ENCODE measurements around the gene CHIC2. TPM values are rescaled to one million over a fixed set of nuclear protein-coding genes. Genes with fewer than 3 reads are reported as not detected.
"Not testable (repeated sequence)": the region's sequence is repeated elsewhere in the genome, so short reads cannot be mapped to it uniquely, and the experiment has no call there.

The CHIC2 gene
- total RNA-seq, 2 donors from 2014 or later = 10.2 to 14.4 TPM

DNA sequence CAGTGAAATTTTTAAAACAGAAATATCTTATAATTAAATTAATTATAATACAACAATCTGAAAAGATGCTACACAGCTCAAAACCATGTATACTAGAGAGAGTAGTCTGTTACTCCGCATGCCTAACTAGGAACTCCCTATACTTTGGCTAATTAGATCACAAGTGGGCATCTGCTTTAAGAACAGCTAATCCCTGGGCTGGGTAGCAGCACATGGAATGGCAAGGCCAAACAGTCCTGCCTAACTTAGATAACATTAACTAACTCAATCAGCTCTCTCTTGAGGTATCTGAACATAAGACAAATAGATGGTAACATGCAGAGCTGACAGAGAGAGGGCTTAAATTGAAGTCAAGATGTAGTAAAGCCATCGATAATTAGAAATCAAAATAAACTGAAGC, 9.9 kb downstream of the CHIC2 start:
- H3K9me3 ChIP-seq (ENCODE audit: control insufficient read depth, low read length) = no peaks in the 10 kb centered on the region
- no peak overlapping the region for H3K27ac ChIP-seq (ENCODE audit: low read depth, low read length)
- H3K4me3 Mint-ChIP-seq = no peak overlapping the region
- H3K9ac ChIP-seq (ENCODE audit: extremely low read depth, low read length, poor library complexity, severe bottlenecking) = no peak overlapping the region
- no peak overlapping the region for H3K4me3 ChIP-seq (ENCODE audit: low read length)
- H3K27ac Mint-ChIP-seq = no peak overlapping the region
- WGBS, 2 experiments (ENCODE audit: insufficient coverage in 1 of 2, insufficient read length in 1 of 2) = 92 to 96% methylated on average over 1 to 2 of the region's 2 CpGs
- no peaks in the 10 kb centered on the region for H3K36me3 Mint-ChIP-seq (ENCODE audit: low read depth)
- TF ChIP-seq, protein P1, sequence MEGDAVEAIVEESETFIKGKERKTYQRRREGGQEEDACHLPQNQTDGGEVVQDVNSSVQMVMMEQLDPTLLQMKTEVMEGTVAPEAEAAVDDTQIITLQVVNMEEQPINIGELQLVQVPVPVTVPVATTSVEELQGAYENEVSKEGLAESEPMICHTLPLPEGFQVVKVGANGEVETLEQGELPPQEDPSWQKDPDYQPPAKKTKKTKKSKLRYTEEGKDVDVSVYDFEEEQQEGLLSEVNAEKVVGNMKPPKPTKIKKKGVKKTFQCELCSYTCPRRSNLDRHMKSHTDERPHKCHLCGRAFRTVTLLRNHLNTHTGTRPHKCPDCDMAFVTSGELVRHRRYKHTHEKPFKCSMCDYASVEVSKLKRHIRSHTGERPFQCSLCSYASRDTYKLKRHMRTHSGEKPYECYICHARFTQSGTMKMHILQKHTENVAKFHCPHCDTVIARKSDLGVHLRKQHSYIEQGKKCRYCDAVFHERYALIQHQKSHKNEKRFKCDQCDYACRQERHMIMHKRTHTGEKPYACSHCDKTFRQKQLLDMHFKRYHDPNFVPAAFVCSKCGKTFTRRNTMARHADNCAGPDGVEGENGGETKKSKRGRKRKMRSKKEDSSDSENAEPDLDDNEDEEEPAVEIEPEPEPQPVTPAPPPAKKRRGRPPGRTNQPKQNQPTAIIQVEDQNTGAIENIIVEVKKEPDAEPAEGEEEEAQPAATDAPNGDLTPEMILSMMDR (conservative IDR thresholded peaks at IDR 0.05) = no peak
- H3K27me3 ChIP-seq (ENCODE audit: control insufficient read depth, insufficient read depth, low read length, poor library complexity, severe bottlenecking) = no peaks in the 10 kb centered on the region
- H3K4me1 Mint-ChIP-seq = peaks cover 11% of the 10 kb centered on the region
- H3K36me3 ChIP-seq (ENCODE audit: control insufficient read depth, insufficient read depth, low read length) = no peaks in the 10 kb centered on the region
- no peak for DNase-seq
- no peaks in the 10 kb centered on the region for H3K9me3 Mint-ChIP-seq
- no peaks in the 10 kb centered on the region for H3K27me3 Mint-ChIP-seq (ENCODE audit: insufficient read depth)
- H3K4me1 ChIP-seq (ENCODE audit: control insufficient read depth, insufficient read depth, low read length) = peaks cover 3% of the 10 kb centered on the region

DNA sequence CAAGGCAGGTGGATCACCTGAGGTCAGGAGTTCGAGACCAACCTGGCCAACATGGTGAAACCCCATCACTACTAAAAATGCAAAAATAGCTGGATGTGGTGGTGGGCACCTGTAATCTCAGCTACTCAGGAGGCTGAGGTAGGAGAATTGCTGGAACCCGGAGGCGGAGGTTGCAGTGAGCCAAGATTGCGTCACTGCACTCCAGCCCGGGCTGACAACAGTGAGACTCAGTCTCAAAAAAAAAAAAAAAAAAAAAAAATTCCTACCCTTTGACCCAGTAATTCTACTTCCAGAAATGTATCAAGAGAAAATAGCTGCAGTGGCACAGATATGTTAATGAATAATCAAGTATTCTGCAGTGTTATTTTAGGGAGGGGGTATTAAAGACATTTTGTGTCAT, 11.1 kb downstream of the CHIC2 start:
- H3K36me3 ChIP-seq (ENCODE audit: control insufficient read depth, insufficient read depth, low read length); DNase-seq; H3K36me3 Mint-ChIP-seq (ENCODE audit: low read depth); H3K27me3 Mint-ChIP-seq (ENCODE audit: insufficient read depth); H3K9me3 Mint-ChIP-seq; H3K27me3 ChIP-seq (ENCODE audit: control insufficient read depth, insufficient read depth, low read length, poor library complexity, severe bottlenecking); H3K9me3 ChIP-seq (ENCODE audit: control insufficient read depth, low read length); H3K4me1 ChIP-seq (ENCODE audit: control insufficient read depth, insufficient read depth, low read length); H3K4me3 ChIP-seq (ENCODE audit: low read length); H3K27ac Mint-ChIP-seq; H3K4me3 Mint-ChIP-seq; H3K27ac ChIP-seq (ENCODE audit: low read depth, low read length); H3K9ac ChIP-seq (ENCODE audit: extremely low read depth, low read length, poor library complexity, severe bottlenecking): not testable (repeated sequence)
- H3K4me1 Mint-ChIP-seq = peaks cover 11% of the 10 kb centered on the region
- WGBS, 2 experiments (ENCODE audit: insufficient coverage in 1 of 2, insufficient read length in 1 of 2) = 97% methylated on average over 5 of the region's 5 CpGs; no CpG with 5 or more reads in 1 of the 2 experiments

DNA sequence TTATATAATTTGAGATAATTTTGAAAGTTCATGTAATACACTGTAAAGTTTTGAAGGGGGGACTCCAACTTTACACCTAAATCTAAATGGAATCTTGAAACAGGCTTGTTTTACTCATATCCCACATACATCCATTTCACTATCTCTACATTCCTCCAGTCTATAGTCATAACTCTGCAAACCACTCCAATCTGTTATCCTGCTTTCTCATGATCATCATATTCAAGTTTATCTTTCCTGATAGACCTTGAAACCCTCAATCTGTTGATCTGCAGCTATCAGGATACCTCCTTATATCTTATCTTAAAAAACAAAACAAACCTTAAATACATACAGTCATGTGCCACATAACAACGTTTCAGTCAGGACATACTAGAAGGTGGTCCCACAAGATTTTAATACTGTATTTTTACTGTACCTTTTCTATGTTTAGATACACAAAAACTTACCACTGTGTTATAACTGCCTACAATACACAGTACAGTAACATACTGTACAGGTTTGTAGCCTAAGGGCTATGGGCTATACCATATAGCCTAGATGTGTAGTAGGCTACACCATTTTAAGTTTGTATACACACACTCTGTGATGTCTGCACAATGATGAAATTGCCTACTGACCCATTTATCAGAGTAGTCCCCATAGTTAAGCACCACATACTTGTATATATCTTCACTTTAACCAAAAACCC, 14.0 kb downstream of the CHIC2 start:
- Histone ChIP-seq H3K9ac (ENCODE audit: extremely low read depth, low read length, poor library complexity, severe bottlenecking) (no peak overlapping the region), H3K27me3 (ENCODE audit: control insufficient read depth, insufficient read depth, low read length, poor library complexity, severe bottlenecking) (no peaks in the 10 kb centered on the region), H3K4me3 (ENCODE audit: low read length) (peak overlapping the region; percentile 35), H3K27ac (ENCODE audit: low read depth, low read length) (no peak overlapping the region), H3K9me3 (ENCODE audit: control insufficient read depth, low read length) (no peaks in the 10 kb centered on the region), H3K4me1 (ENCODE audit: control insufficient read depth, insufficient read depth, low read length) (peaks cover 3% of the 10 kb centered on the region), H3K36me3 (ENCODE audit: control insufficient read depth, insufficient read depth, low read length) (peaks cover 8% of the 10 kb centered on the region)
- Mint-ChIP-seq H3K4me1 (peaks cover 11% of the 10 kb centered on the region), H3K4me3 (no peak overlapping the region), H3K36me3 (ENCODE audit: low read depth) (peaks cover 9% of the 10 kb centered on the region), H3K27me3 (ENCODE audit: insufficient read depth) (no peaks in the 10 kb centered on the region), H3K9me3 (peaks cover 5% of the 10 kb centered on the region), H3K27ac (no peak overlapping the region)
- DNase-seq = no peak
- 67% methylated on average over 1 of the region's 1 CpG; no CpG with 5 or more reads in 1 of the 2 experiments for WGBS, 2 experiments (ENCODE audit: insufficient coverage in 1 of 2, insufficient read length in 1 of 2)
- TF ChIP-seq, protein P1 (conservative IDR thresholded peaks at IDR 0.05) = no peak

DNA sequence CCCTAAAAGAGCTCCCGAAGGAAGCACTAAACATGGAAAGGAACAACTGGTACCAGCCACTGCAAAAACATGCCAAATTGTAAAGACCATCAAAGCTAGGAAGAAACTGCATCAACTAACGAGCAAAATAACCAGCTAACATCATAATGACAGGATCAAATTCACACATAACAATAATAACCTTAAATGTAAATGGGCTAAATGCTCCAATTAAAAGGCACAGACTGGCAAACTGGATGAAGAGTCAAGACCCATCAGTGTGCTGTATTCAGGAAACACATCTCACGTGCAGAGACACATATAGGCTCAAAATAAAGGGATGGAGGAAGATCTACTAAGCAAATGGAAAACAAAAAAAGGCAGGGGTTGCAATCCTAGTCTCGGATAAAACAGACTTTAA, 20.8 kb downstream of the CHIC2 start:
- not testable (repeated sequence) for H3K27me3 Mint-ChIP-seq (ENCODE audit: insufficient read depth); H3K9me3 ChIP-seq (ENCODE audit: control insufficient read depth, low read length); H3K4me3 Mint-ChIP-seq; H3K4me3 ChIP-seq (ENCODE audit: low read length); H3K27ac ChIP-seq (ENCODE audit: low read depth, low read length); H3K4me1 Mint-ChIP-seq; H3K27ac Mint-ChIP-seq; H3K9ac ChIP-seq (ENCODE audit: extremely low read depth, low read length, poor library complexity, severe bottlenecking); DNase-seq; H3K4me1 ChIP-seq (ENCODE audit: control insufficient read depth, insufficient read depth, low read length); H3K27me3 ChIP-seq (ENCODE audit: control insufficient read depth, insufficient read depth, low read length, poor library complexity, severe bottlenecking)
- 83% methylated on average over 1 of the region's 4 CpGs; no CpG with 5 or more reads in 1 of the 2 experiments for WGBS, 2 experiments (ENCODE audit: insufficient coverage in 1 of 2, insufficient read length in 1 of 2)
- H3K36me3 ChIP-seq (ENCODE audit: control insufficient read depth, insufficient read depth, low read length) = peaks cover 21% of the 10 kb centered on the region
- peaks cover 14% of the 10 kb centered on the region for H3K9me3 Mint-ChIP-seq
- H3K36me3 Mint-ChIP-seq (ENCODE audit: low read depth) = peaks cover 27% of the 10 kb centered on the region

All from endodermal cell (in vitro differentiated cells).